NOMO-1 treated with dmso at 0.1 percent for 144 hours (cell line): ENCODE measurements around the gene MACC1.
A peak's percentile ranks its signal among the peaks of the same experiment; 100 is the strongest.
"Not testable (repeated sequence)": the region's sequence is repeated elsewhere in the genome, so short reads cannot be mapped to it uniquely, and the experiment has no call there.

Experiments used
- DNase-seq: peaks from one replicate; lab custom pipeline; 2025; ENCODE audit not compliant: unreplicated experiment; lab: John Stamatoyannopoulos, UW

Gene MACC1

GRCh38 chr7:20208651-20209307 lies 8.4 kb downstream of the MACC1 start:
- no peak for DNase-seq

- not testable (repeated sequence) for DNase-seq
These were observed 9.4 kb downstream of the MACC1 start for GRCh38 chr7:20207811-20208210.

- DNase-seq = no peak
These were observed 10.9 kb downstream of the MACC1 start for GRCh38 chr7:20206104-20206896.

GRCh38 chr7:20203316-20203715 lies 13.9 kb downstream of the MACC1 start:
- no peak for DNase-seq

- peak; percentile 29 for DNase-seq
These were observed 15.8 kb downstream of the MACC1 start for GRCh38 chr7:20201380-20201779.

GRCh38 chr7:20200971-20201370 lies 16.2 kb downstream of the MACC1 start:
- DNase-seq = no peak

- no peak for DNase-seq
These were observed 16.8 kb downstream of the MACC1 start for GRCh38 chr7:20200361-20200760.

- DNase-seq = peak; percentile 92
These were observed 18.0 kb downstream of the MACC1 start for GRCh38 chr7:20199015-20199737.

- DNase-seq = no peak
These were observed 18.9 kb downstream of the MACC1 start for GRCh38 chr7:20198260-20198659.

- no peak for DNase-seq
These were observed 19.3 kb downstream of the MACC1 start for GRCh38 chr7:20197837-20198236.

GRCh38 chr7:20197125-20197748 lies 19.9 kb downstream of the MACC1 start:
- no peak for DNase-seq

- peak; percentile 71 for DNase-seq
These were observed 22.7 kb downstream of the MACC1 start for GRCh38 chr7:20194343-20194995.

GRCh38 chr7:20193873-20194272 lies 23.3 kb downstream of the MACC1 start:
- no peak for DNase-seq

GRCh38 chr7:20193242-20193777 lies 23.9 kb downstream of the MACC1 start:
- DNase-seq = no peak

GRCh38 chr7:20191391-20191869 lies 25.8 kb downstream of the MACC1 start:
- DNase-seq = no peak

- DNase-seq = no peak
These were observed 26.4 kb downstream of the MACC1 start for GRCh38 chr7:20190560-20191390.

GRCh38 chr7:20189852-20190251 lies 27.3 kb downstream of the MACC1 start:
- DNase-seq = no peak

GRCh38 chr7:20188567-20188966 lies 28.6 kb downstream of the MACC1 start:
- no peak for DNase-seq

GRCh38 chr7:20187850-20188249 lies 29.3 kb downstream of the MACC1 start:
- DNase-seq = not testable (repeated sequence)

GRCh38 chr7:20185988-20186387 lies 31.2 kb downstream of the MACC1 start:
- DNase-seq = no peak
